Measurements from ENCODE around the gene MLC1. TPM values are rescaled to one million over a fixed set of nuclear protein-coding genes. Genes with fewer than 3 reads are reported as not detected.

The MLC1 gene
- total and polyA plus RNA-seq, 4 donors: 0.16 to 2.1 (median 0.39) TPM; not detected in 1

DNA sequence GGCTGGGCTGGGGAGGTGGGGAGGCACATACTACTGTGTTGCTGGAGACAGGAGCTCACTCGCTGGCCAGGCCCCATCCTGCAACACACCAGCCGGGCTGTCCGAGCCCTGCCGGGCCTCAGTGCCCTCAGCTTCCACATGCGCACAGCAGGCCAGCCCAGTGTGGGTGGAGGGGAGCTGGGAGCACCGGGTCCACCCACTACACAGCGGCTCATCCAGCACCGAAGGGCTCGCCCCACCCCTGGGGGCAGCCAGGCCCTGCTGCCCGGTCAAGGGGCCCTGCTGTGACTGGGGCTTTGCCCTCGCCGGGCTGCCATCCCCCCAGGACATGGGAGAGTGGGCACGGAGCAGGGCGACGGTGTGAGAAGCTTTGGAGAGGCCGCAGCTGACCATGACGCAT, 36.4 kb downstream of the MLC1 start:
- peak; percentile 44 to 46 for DNase-seq
- 93% methylated on average over 15 to 17 of the region's 17 CpGs for WGBS, 2 donors
- H3K9me3 ChIP-seq (ENCODE audit: control insufficient read depth, low read length): peaks cover 3% of the 10 kb centered on the region
- H3K4me3 ChIP-seq (ENCODE audit: low read length in 2 of 2): no peak overlapping the region
- H3K4me1 ChIP-seq (ENCODE audit: control insufficient read depth in 1 of 2, insufficient read depth in 2 of 2, low read length in 2 of 2): no peaks in the 10 kb centered on the region
- no peaks in the 10 kb centered on the region for H3K36me3 ChIP-seq (ENCODE audit: control insufficient read depth in 1 of 2, insufficient read depth in 2 of 2, low read length in 1 of 2)
- ATAC-seq (ENCODE audit: low FRiP score): no peak
- no peak overlapping the region for H3K27ac ChIP-seq (ENCODE audit: low read depth in 1 of 2, low read length in 2 of 2)
- no peaks in the 10 kb centered on the region for H3K27me3 ChIP-seq (ENCODE audit: control insufficient read depth in 1 of 2, insufficient read depth in 2 of 2, low read length in 1 of 2)
- intact Hi-C loops (cut with DNase I): no loop called here

DNA sequence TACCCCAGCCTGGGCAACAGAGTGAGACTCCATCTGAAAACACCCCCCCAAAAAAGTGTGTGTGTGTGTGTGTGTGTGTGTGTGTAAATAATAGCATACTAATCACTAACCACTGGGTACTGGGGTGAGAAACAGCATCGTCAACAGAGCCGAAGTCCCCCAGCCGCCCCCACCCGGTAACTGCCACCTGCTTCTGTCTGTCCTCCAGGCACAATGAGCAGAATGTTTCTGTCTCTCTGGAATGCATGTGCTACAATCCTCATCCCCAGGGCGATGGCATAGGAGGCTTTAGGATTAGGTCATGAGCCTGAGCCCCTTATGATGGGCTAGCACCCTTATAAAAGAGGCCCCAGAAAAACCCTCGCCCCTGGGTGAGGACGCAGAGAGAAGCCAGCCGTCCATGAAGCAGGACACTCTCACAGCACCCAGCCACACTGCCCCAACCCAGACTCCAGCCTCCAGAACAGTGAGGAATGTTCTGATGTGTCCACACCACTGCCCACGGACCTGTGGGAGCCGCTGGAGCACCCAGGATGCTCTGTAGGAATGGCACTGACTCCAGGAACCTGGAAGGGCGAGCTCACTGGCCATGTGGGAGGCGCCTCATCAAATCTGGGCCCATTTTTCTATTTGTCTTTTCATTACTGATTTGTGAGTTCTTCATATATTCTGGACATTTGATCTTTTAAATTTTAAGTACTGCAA, 37.0 kb downstream of the MLC1 start:
- peak; percentile 13 to 41 for DNase-seq
- no peak overlapping the region for H3K27ac ChIP-seq (ENCODE audit: low read depth in 1 of 2, low read length in 2 of 2)
- intact Hi-C loops (cut with DNase I): no loop called here
- H3K4me3 ChIP-seq (ENCODE audit: low read length in 2 of 2): no peak overlapping the region
- no peaks in the 10 kb centered on the region for H3K4me1 ChIP-seq (ENCODE audit: control insufficient read depth in 1 of 2, insufficient read depth in 2 of 2, low read length in 2 of 2)
- no peaks in the 10 kb centered on the region for H3K36me3 ChIP-seq (ENCODE audit: control insufficient read depth in 1 of 2, insufficient read depth in 2 of 2, low read length in 1 of 2)
- WGBS, 2 donors: 85 to 89% methylated on average over 12 of the region's 12 CpGs
- no peaks in the 10 kb centered on the region for H3K9me3 ChIP-seq (ENCODE audit: control insufficient read depth, low read length)
- no peaks in the 10 kb centered on the region for H3K27me3 ChIP-seq (ENCODE audit: control insufficient read depth in 1 of 2, insufficient read depth in 2 of 2, low read length in 1 of 2)
- ATAC-seq (ENCODE audit: low FRiP score): no peak

DNA sequence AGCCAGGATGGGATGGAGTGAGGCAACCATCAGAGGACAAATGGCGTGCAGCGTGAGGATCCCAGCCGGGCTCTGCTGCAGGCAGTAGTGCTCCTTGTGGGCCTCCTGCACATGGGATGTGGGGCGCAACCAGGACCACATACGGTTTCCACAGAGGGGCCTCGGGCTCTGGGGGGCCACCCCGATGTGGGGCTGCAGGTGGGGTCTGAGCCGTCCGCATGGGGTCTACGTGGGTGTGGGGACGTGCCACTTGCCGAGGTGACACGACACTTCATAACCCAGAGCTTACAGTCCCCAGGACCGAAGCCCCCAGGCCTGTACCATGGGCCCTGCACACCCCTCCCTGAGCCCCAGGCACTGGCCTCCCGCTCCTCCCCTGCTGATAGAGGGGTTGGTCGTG, 37.9 kb downstream of the MLC1 start:
- 93 to 96% methylated on average over 16 of the region's 16 CpGs for WGBS, 2 donors
- Histone ChIP-seq H3K4me1 (ENCODE audit: control insufficient read depth in 1 of 2, insufficient read depth in 2 of 2, low read length in 2 of 2) (no peaks in the 10 kb centered on the region), H3K27ac (ENCODE audit: low read depth in 1 of 2, low read length in 2 of 2) (no peak overlapping the region), H3K9me3 (ENCODE audit: control insufficient read depth, low read length) (no peaks in the 10 kb centered on the region), H3K4me3 (ENCODE audit: low read length in 2 of 2) (no peak overlapping the region), H3K36me3 (ENCODE audit: control insufficient read depth in 1 of 2, insufficient read depth in 2 of 2, low read length in 1 of 2) (no peaks in the 10 kb centered on the region), H3K27me3 (ENCODE audit: control insufficient read depth in 1 of 2, insufficient read depth in 2 of 2, low read length in 1 of 2) (no peaks in the 10 kb centered on the region)
- DNase-seq: peak; percentile 35 to 56
- intact Hi-C loops (cut with DNase I): no loop called here
- no peak for ATAC-seq (ENCODE audit: low FRiP score)

DNA sequence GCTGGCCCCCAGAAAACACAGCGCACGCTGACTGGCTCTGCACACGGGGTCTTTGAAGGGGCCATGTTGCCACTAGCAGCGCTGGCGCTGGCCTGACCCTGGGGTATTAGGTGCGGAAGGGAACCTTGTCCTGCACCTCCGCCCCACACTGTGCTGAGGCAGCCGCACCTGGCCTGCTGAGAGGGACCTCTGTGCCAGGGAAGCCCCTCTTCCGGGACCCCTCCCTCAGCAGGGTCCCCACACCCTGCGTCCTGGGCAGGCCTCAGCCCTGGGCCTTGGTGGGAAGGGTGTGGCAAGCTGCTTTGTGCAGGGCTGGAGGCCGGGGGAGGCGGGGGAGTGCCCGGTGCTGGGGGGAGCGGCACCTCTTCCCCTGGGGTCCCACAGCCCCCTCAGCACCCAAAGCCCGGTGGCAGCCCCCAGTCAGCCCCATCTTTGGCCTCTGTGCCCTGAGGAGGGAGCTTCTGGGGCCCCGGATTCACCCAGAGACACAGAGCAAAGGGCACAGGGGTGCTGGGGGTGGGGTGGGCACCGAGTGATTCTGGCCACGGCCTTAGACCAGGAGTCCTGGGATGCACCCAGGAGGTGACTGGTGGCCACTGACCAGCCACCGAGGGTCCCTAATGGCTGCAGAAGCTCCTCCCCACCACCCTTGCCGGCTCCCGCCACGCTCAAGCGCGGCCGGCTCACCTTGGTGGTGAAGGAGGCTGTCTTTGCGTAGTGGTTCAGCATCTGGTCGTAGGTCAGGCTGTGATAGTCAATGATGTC, 38.6 kb downstream of the MLC1 start:
- 92 to 94% methylated on average over 27 of the region's 27 CpGs for WGBS, 2 donors
- H3K27me3 ChIP-seq (ENCODE audit: control insufficient read depth in 1 of 2, insufficient read depth in 2 of 2, low read length in 1 of 2): no peaks in the 10 kb centered on the region
- DNase-seq: peak; percentile 14 to 65
- peak; percentile 56 for ATAC-seq (ENCODE audit: low FRiP score)
- no peaks in the 10 kb centered on the region for H3K4me1 ChIP-seq (ENCODE audit: control insufficient read depth in 1 of 2, insufficient read depth in 2 of 2, low read length in 2 of 2)
- intact Hi-C loops (cut with DNase I): no loop called here
- H3K27ac ChIP-seq (ENCODE audit: low read depth in 1 of 2, low read length in 2 of 2): no peak overlapping the region
- H3K9me3 ChIP-seq (ENCODE audit: control insufficient read depth, low read length): no peaks in the 10 kb centered on the region
- no peak overlapping the region for H3K4me3 ChIP-seq (ENCODE audit: low read length in 2 of 2)
- H3K36me3 ChIP-seq (ENCODE audit: control insufficient read depth in 1 of 2, insufficient read depth in 2 of 2, low read length in 1 of 2): no peaks in the 10 kb centered on the region

DNA sequence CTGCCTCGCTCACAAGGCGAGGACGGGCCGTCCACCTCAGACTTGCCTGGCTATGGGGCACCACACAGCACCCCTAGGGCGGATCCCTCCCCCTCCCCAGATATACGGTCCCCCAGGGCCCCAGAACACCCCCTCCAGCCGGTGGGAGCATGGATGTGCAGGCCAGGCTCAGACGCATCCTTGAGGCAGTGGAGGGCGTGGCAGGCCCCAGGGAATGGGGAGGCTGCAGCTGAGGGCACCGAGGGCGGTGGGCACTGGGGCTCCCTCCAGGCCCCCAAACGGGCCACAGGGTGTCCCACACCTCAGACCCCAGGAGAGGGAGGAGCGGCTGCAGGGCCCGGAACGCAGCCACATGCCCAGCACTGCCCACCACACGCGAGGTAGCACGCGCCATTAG, 39.2 kb downstream of the MLC1 start:
- Histone ChIP-seq H3K27me3 (ENCODE audit: control insufficient read depth in 1 of 2, insufficient read depth in 2 of 2, low read length in 1 of 2) (no peaks in the 10 kb centered on the region), H3K4me3 (ENCODE audit: low read length in 2 of 2) (no peak overlapping the region), H3K27ac (ENCODE audit: low read depth in 1 of 2, low read length in 2 of 2) (no peak overlapping the region), H3K9me3 (ENCODE audit: control insufficient read depth, low read length) (no peaks in the 10 kb centered on the region), H3K36me3 (ENCODE audit: control insufficient read depth in 1 of 2, insufficient read depth in 2 of 2, low read length in 1 of 2) (no peaks in the 10 kb centered on the region), H3K4me1 (ENCODE audit: control insufficient read depth in 1 of 2, insufficient read depth in 2 of 2, low read length in 2 of 2) (no peaks in the 10 kb centered on the region)
- intact Hi-C loops (cut with DNase I): no loop called here
- WGBS, 2 donors: 81 to 86% methylated on average over 18 to 19 of the region's 19 CpGs
- peak in 1 of 2 donors; percentile 34 for DNase-seq
- ATAC-seq (ENCODE audit: low FRiP score): peak; percentile 37

DNA sequence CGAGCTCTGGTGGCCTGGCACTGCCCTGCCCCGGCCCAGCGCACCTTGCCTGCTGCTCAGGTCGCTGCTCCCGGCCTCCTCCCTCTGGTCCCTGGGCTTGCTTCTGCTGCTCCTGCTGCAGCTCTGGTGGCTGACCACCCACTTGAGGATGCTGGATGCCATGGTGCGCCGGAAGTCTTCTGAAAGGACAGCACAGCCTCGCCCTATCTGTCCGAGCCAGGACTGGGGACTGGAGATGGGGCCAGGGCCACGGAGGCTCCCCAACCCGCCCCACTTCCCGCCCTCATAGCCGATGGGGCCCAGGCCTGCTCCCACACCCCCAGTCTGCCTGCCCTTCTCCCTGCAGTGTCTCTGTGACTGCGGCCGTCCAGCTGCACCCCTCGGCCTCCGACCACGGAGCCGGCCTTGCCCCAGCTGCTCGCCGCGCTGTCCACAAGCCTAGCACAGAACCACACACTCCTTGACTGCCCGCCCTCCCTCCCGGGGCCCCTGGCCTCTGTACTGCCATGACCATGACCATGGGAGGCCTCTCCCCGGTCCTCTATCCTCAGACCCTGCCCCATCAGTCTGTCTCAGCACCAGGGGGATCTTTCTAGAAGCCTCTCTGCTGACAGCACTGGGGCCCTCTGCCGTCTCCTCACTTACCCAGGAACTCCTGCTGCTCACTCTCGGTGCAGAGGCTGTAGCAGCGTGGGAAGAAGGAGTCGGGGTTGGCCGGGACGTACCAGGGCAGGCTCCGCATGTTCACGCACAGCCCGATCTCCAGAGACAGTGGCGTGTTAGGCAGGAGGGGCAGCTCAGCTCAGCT, 39.8 kb downstream of the MLC1 start:
- intact Hi-C loops (cut with DNase I): no loop called here
- Histone ChIP-seq H3K36me3 (ENCODE audit: control insufficient read depth in 1 of 2, insufficient read depth in 2 of 2, low read length in 1 of 2) (no peaks in the 10 kb centered on the region), H3K9me3 (ENCODE audit: control insufficient read depth, low read length) (no peaks in the 10 kb centered on the region), H3K27ac (ENCODE audit: low read depth in 1 of 2, low read length in 2 of 2) (no peak overlapping the region), H3K4me3 (ENCODE audit: low read length in 2 of 2) (no peak overlapping the region), H3K4me1 (ENCODE audit: control insufficient read depth in 1 of 2, insufficient read depth in 2 of 2, low read length in 2 of 2) (no peaks in the 10 kb centered on the region), H3K27me3 (ENCODE audit: control insufficient read depth in 1 of 2, insufficient read depth in 2 of 2, low read length in 1 of 2) (no peaks in the 10 kb centered on the region)
- peak; percentile 33 for ATAC-seq (ENCODE audit: low FRiP score)
- peak; percentile 37 to 62 for DNase-seq
- 84 to 86% methylated on average over 33 to 35 of the region's 35 CpGs for WGBS, 2 donors

DNA sequence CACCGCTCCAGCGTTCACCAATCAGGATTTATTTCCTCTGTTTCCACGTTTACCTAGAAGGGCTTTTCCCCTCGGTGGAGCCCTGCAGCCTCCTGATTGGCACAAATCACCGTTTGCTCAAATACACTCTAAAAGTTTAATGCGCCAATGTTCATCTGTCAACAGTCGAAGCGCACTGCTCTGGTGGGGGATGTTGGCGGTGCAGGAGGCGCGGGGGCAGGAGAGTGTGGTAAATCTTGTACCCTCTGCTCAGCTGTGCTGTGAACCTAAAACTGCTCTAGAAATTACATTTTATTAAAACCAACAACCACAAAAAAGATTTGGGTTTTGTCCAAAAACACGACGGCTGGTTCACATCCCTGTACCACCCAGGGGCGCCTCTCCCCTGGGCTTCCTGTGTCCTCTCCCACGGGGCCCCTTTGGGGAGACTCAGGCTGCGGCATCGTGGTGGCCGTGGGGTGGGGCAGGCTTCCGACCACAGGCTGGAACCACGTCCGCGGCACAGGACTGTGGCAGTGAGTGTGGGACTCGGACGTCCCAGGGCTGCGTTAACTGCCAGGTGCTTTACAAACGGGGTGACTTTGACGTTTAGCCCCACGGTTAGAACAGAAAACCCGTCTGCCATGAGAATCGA, 40.6 kb downstream of the MLC1 start:
- Histone ChIP-seq H3K4me1 (ENCODE audit: control insufficient read depth in 1 of 2, insufficient read depth in 2 of 2, low read length in 2 of 2) (no peaks in the 10 kb centered on the region), H3K27ac (ENCODE audit: low read depth in 1 of 2, low read length in 2 of 2) (no peak overlapping the region), H3K36me3 (ENCODE audit: control insufficient read depth in 1 of 2, insufficient read depth in 2 of 2, low read length in 1 of 2) (no peaks in the 10 kb centered on the region), H3K4me3 (ENCODE audit: low read length in 2 of 2) (no peak overlapping the region), H3K9me3 (ENCODE audit: control insufficient read depth, low read length) (peaks cover 2% of the 10 kb centered on the region), H3K27me3 (ENCODE audit: control insufficient read depth in 1 of 2, insufficient read depth in 2 of 2, low read length in 1 of 2) (no peaks in the 10 kb centered on the region)
- 75 to 79% methylated on average over 30 of the region's 30 CpGs for WGBS, 2 donors
- ATAC-seq (ENCODE audit: low FRiP score) (no peak), DNase-seq (peak; percentile 14 to 70)
- intact Hi-C loops (cut with DNase I): no loop called here

DNA sequence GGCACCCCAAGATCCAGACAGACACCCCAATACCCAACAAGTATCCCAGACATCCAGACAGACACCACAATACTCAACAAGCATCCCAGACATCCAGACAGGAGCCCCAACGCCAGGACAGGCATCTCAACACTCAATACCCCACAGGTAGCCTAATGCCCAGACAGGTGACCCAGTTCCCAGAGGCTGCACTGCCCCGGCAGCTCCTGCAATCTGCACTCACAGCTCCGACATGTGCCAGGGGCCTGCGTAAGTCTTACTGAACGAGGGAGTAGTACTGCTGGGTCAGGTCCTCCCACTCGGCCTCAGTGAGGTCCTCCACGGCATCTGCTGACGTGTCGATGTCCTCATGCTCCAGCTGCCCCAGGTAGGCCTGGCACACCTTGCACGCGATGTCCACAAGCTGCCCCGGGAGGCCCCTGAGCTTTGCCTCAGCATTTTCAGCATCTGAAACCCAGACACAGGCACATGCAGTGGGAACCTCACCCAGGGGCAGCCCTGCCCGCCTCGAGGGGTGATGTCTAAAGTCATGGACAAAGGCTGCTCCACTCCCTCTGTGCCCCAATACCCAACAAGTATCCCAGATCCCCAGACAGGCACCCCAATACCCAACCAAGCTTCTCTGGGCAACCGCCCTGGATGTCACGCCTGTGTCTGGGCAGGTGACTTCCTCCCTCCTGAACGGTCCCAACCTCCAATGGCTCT, 43.7 kb downstream of the MLC1 start:
- H3K27ac ChIP-seq (ENCODE audit: low read depth in 1 of 2, low read length in 2 of 2): no peak overlapping the region
- H3K27me3 ChIP-seq (ENCODE audit: control insufficient read depth in 1 of 2, insufficient read depth in 2 of 2, low read length in 1 of 2): no peaks in the 10 kb centered on the region
- intact Hi-C loops (cut with DNase I): loop anchor here in 1 of 2 donors (2.0 kb wide), 1 partner anchor 33 kb away; no protein-coding TSS in a partner anchor
- no peaks in the 10 kb centered on the region for H3K36me3 ChIP-seq (ENCODE audit: control insufficient read depth in 1 of 2, insufficient read depth in 2 of 2, low read length in 1 of 2)
- 89 to 90% methylated on average over 17 of the region's 17 CpGs for WGBS, 2 donors
- peak; percentile 17 to 56 for DNase-seq
- H3K9me3 ChIP-seq (ENCODE audit: control insufficient read depth, low read length): peaks cover 6% of the 10 kb centered on the region
- ATAC-seq (ENCODE audit: low FRiP score): no peak
- no peak overlapping the region for H3K4me3 ChIP-seq (ENCODE audit: low read length in 2 of 2)
- no peaks in the 10 kb centered on the region for H3K4me1 ChIP-seq (ENCODE audit: control insufficient read depth in 1 of 2, insufficient read depth in 2 of 2, low read length in 2 of 2)

Measured in aorta (tissue), 5 donors.